GM21737 (cell line): Measurements from ENCODE around the gene DPF1.
"Not testable (repeated sequence)": the region's sequence is repeated elsewhere in the genome, so short reads cannot be mapped to it uniquely, and the experiment has no call there.

Source experiments
- ATAC-seq: cut with Tn5 transposase; IDR thresholded peaks from one replicate; pipeline ENCODE4 v1.9.1; 2021; ENCODE audit warnings: mild to moderate bottlenecking, moderate library complexity; ENCODE audit not compliant: unreplicated experiment

DPF1 gene

DNA sequence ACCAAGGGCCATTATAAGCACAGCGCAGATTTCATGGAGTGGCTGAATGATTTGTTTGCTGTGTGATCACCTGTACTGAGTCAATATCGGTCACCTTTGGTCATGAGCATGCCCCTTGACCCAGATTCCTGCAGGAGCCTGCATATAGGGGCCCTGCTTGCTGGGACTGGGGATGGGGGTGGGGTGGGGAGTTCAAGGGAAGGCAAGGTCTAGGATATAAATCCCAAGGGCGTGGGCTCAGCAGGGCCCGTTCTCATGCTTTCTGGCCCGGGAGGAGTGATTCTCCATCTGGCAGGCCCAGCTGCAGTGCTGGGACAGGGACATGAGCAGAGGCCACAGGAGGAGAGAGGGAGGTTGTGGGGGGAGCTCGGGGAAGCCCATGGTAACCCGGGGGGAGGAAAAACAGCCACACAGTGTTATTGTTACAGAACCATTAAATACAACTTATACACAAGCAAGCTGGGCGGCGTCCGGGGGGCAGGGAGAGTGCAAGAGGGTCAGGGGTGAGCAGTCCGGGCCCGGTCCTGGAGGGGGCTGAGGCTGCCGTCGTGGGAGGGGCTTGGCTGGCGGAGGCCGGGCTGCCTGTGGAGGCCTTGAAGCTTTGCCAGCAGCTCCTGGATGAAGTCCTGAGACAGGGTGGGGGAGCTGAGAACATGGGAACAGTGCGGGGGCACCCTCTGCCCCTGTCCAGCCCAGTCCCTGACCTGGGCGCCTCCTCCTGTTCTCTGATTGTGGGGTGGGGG, 27.0 kb upstream of the DPF1 start:
- no peak for ATAC-seq

DNA sequence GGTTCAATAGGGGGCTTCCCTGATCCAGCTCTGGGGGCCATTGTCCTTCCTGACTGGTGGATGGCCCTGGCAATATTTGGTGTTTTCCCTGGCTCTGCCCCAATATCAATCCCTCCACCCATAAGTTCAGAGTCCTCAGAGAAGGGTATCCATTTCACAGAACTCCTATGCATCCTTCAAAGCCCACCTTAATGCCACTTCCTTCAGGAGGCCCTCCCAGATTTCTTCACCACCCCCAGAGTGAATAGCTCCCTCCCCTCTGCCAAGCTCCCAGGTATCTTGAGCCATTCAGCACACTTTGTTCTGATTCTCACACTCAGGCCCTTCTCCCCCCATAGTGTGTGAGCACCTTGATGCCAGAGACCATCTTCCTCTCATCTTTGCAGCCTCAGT, 26.4 kb upstream of the DPF1 start:
- no peak for ATAC-seq

DNA sequence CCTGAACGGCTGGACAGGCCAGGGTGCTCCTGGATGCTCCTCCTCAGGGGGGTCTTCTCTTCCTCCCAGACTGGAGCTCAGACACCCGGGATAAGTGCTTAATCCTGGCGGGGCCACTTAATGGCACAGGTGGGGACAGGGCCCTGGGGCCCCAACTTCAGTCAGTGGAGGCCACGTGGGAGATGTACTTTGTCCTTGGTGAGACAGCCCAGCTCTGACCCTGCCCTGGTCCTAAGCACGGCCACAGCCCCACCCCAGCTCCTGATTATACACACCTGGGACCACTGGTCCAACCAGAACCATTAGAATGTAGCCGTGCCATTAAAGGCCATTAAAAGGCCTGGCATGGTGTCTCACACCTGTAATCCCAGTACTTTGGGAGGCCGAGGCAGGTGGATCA, 24.4 kb upstream of the DPF1 start:
- no peak for ATAC-seq

DNA sequence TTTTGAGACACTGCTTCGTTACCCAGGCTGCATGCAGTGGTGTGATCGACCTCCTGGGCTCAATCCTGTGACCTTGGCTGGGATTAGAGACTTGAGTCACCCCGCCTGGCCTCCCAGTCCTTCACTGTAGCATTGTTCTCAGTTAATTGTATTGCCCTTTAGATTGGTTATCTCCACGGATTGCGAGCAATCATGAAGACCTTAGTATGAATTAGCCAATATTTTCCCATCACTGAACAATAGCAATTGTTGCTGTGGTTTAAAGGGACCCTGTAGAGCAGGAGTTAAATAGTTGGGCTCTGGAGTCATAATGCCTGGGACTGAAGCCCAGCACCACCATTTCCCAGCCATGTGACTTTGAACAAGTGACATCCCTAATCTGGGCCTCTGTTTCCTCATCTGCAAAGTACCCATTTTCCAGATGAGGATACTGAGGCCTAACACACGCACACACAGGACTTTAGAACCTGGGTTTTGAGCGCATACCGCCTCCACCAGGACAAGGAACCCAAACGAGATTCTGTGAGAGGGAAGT, 23.8 kb upstream of the DPF1 start:
- no peak for ATAC-seq

DNA sequence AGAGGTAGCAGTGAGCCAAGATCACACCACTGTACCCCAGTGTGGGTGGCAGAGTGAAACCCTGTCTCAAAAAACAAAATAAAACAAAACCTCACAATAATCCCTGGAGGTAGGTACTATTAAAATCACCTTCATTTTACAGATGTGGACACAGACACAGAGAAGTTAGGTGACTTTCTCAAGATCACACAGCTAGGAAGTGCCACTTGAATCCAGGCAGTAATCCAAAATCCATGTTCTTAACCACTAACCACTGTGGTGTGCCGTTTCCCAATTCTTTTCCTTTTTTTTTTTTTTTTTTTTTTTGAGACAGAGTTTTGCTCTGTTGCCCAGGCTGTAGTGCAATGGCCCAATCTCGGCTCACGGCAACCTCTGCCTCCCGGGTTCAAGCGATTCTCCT, 23.1 kb upstream of the DPF1 start:
- no peak for ATAC-seq

DNA sequence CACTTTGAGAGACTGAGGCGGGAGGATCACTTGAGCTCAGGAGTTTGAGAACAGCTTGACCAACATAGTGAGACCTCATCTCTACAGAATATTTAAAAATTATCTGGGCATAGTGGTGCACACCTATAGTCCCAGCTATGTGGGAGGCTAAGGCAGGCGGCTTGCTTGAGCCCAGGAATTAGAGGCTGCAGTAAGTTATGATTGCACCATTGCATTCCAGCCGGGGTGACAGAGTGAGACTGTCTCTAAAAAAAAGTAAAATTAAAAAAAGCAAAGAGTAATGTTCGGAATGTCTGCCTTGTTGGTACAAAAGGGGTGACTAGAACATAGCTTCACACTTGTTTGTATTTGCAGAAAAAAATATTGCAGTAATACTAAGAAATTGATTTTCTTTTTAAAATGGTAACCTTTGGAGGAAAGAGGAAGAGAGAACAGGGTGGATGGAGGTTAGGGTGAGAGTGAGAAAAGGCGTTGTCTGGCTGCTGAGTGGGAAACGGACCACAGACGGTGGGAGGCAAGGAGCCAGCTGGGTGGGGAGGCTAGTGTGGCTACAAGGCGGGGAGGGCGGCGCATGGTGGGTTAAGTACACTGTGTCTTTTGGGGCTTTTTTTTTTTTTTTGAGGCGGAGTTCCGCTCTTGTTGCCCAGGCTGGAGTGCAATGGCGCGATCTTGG, 21.9 kb upstream of the DPF1 start:
- ATAC-seq: no peak

DNA sequence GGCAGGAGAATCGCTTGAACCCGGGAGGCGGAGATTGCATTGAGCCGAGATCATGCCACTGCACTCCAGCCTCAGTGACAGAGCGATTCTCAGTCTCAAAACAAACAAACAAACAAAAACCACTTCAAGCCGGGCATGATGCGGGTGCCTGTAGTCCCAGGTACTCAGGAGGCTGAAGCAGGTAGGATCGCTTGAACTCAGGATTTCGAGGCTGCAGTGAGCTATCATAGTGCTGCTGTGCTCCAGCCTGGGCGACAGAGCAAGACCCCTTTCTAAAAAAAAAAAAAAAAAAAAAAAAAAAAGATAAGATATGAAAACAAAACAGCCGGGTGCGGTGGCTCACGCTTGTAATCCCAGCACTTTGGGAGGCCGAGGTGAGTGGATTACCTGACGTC, 19.3 kb upstream of the DPF1 start:
- no peak for ATAC-seq

DNA sequence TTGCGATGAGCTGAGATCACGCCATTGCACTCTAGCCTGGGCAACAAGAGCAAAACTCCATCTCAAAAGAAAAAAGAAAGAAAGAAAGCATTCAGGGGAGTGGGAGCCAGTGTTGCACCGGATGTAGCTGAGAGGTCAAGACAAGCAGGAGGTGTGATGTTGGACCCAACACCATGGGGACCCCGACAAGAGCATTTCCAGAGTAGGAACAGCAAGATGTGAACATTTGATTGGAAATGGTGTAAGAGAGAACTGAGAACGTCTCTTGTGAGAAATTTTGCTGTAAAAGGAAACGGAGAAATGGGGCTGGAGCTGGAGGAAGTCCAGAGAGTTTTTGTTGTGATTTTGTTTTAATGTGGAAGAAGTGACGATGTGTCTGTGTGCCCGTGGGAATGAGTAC, 15.8 kb upstream of the DPF1 start:
- ATAC-seq: no peak

DNA sequence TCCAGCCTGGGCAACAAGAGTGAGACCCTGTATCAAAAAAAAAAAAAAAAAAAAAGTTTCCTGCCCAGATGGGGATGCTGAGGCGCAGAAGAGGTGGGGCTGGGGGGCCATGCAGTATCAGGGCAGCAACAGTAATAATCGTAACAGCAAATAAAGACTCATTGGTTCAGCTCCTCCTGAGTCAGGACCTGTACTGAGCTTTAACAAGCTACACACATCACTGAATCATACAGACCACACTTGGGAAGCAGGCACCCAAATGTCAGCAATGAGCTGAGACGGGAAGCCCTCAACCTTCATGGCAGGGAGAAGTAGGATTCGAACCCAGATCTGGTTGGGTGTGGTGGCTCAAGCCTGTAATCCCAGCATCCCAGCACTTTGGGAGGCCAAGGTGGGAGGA, 10.6 kb upstream of the DPF1 start:
- ATAC-seq: no peak

DNA sequence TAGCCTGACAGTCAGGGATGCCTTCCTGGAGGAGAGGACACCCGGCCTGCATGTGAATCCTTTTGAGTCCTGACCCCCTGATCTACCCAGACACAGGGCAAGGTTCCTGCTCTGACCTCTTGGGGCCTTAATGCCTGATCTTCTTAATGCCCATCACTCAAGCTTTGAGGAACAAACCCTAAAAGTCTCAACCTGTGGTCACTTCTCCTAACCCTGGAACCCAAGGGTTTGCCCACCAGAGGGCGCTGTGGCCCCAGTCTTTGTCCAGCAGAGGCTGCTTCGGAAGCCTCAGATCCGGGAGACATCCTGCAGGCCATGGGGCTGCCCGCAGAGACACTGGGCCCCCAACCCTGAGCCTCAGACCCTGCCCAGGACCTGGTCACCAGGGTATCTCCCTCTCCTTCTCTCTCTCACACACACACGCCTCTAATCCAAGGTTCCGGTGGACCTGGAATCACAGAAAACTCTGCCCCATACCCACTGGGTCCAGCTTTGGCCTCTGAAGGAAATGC, 9.8 kb upstream of the DPF1 start:
- no peak for ATAC-seq

DNA sequence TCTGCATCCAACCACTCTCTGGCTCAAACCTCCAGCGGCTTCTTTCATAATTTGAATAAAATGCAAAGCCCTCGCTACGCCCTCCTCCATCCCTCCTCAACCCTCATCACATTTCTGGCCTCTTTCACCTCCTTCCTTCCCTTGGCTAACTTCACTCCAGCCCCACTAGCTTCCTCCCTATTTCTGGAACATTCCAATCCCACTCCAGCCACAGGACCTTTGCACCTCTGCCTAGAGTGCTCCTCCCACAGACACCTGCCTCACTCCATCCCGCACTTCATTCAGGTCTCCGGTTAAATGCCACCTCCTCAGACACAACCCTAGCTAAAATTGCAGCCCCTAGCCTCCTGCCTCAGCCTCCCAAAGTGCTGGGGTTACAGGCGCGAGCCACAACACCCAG, 7.9 kb upstream of the DPF1 start:
- no peak for ATAC-seq

DNA sequence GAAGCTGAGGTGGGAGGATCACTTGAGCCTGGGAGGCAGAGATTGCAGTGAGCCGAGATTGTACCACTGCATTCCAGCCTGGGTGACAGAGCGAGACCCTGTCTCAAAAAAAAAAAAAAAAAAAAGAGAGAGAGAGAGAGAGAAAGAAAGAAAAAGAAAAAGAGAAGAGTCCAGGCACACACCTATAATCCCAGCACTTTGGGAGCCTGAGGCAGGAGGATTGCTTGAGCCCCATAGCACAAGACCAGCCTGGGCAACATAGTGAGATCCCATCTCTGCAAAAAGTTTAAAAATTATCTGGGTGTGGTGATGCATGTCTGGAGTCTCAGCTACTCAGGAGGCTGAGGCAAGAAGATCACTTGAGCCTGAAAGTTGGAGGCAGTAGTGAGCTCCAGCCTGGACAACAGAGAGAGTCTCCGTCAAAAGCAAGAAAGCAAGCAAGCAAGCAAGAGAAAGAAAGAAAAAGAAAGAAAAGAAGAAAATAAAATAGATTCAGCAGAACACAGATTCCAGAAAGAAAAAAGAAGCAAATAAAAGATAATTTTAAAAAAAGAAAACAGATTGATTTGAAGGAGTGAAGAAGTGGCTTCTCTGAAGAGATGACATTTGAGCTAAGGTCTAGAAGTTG, 6.6 kb upstream of the DPF1 start:
- not testable (repeated sequence) for ATAC-seq

DNA sequence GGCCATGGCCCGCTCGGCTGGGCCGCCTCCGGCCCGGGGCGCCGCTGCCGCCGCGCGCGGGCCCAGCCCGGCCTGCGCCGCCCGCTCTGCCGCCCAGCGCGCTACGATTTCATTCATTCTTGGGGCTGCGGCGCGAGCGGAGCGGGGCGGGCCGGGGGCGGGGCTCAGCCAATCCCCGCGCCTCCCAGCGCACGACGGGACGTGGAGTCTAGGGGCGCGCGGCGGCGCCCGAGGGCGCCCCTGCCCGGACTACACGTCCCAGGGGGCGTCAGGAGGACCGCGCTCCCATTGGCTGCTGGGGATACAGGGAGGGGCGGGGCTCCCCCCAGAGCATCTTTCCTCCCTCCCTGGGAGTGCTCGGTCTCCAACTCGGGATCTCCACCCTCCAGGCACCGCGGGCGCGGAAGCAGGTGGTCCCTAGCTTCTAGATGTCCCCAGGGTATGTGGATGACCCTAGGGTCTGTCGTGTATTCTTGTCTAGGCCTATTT, 5.6 kb upstream of the DPF1 start:
- ATAC-seq: no peak

DNA sequence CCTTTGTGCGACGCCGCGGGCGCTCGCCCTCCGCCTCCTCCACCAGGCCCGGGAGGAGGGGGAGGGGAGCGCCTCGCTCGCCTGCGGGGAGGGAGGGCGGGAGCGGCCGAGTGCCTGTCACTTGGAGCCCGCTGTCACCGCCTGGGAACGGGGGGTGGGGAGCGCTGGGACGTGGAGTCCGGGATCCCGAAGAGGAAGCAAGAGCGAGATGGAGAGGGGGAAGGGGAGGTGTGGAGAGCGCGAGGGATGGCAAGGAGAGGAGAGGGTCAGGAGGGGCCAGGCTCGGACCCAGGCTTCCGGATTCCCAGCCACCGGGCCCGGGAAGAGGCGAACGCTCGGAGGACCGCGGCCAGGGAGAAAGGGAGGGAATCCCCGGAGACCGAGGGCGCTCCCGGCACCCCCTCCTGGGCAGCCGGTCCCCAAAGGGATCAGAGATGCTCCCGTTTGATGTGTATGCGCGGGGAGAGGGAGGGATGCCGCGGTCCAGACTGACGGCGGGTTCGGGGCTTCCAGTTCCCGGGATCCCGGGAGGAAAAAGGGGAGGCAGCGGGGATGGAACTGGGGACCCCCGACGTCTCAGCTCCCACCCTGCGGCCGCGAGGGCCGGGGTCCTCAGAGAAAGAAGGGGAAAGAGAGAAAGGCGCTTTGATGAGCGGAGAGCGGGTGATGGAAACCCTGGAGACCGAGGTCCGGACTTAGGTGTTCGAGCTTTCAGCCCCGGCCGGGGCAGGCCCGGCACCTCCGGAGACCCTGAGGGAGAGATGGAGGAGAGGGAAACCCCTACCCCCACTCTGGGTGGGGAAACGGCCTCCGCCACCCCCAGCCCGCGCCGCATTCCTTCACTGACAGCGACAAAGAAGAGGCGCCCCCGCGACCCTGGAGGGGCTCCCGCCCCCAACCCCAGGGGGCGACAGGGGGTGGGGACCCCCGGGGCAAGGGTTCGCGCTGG, 4.7 kb upstream of the DPF1 start:
- ATAC-seq: no peak

DNA sequence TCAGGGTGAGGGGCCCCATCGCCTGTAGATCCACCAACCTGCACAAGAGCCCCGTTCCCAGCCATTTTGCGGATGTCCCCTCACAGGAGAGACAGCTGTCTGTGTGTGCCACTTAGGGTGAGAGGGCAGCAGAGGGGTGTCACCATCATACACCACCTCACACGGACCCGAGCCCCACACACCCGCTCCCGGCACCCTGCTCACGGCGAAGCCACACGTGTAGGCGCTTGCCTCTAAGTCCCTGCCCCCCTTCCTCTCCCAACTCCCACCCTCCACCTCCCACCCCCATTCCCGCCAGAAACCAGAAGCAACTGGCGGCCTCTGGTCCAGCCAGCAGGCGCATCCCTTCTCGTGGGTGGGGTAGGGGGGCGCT, 4.0 kb upstream of the DPF1 start:
- ATAC-seq: no peak

DNA sequence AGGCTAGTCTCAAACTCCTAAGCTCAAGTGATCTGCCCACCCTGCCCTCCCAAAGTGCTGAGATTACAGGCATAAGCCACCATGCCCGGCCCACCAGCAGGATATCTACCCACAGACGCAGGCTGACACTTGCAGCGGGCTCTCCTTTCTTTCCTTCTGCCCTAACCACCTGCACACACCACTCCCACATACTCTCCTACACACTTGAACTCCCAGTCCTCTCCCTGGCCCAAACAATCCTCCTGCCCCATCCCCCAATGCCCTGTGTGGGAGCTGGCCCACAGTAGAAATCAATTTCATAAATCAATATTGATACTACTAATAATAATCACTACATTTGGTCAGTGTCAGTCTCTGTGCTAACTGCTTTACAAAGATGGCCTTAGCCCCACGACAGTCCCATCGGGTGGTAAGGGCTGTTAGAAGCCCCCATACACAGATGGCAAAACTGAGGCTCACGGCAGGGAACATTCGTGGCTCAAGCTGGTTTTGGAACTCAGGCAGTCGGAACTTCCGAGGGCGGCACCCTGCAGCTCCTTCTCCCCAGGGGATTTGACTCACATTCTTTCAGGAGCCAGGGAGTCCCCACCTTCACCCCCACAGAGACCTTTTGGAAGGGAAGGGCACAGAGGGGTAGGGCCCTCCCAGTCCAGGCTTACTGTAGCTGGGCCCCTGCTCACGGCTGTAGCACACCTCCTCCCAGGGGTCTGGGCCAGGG, 3.4 kb upstream of the DPF1 start:
- no peak for ATAC-seq

DNA sequence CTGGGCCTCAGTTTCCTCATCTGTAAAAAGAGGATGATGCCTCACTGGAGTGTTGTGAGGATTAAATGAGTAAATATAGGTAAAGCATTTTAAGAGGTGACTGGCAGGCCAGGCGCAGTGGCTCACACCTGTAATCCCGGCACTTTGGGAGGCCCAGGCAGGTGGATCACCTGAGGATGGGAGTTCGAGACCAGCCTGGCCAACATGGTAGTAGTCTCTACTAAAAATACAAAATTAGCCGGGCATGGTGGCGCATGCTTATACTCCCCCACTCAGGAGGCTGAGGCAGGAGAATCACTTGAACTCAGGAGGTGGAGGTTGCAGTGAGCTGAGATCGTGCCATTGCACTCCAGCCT, 819 bp upstream of the DPF1 start:
- ATAC-seq: not testable (repeated sequence)

DNA sequence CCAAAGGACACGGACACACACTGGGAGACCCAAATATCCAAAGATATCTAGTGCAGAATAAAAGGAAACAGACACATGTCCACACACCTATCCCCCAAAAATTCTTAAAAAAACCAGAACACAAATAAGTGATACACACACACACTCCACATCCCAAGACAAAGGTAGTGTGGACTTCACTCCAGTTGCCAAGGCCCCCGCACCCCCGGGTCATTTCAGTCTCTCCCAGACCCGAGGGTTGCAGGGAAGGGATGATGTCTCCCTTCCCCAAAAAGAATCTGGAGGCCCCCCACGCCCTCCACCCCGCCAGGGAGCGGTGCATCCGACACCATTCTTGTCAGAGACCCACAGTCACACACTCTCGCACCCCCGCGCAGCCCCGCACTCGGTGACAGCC, 407 bp downstream of the DPF1 start:
- ATAC-seq: no peak

DNA sequence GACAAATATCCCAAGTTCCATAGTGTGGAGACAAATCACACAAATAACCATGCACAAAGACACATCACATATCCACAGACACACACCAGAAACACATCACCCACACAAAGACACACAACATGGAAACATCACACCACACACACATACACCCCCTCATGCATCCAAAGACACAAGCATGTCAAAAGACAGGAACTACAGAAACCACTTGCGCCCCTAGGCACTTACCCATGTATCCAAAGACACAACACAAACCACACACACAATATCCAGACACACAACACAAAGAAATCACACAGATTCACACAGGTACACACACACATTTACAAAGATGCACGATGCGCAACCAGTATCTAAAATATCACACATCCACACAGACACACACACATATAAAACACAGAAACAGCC, 901 bp downstream of the DPF1 start:
- no peak for ATAC-seq
